ENCODE data around the gene GASK1A.

The GASK1A gene

DNA sequence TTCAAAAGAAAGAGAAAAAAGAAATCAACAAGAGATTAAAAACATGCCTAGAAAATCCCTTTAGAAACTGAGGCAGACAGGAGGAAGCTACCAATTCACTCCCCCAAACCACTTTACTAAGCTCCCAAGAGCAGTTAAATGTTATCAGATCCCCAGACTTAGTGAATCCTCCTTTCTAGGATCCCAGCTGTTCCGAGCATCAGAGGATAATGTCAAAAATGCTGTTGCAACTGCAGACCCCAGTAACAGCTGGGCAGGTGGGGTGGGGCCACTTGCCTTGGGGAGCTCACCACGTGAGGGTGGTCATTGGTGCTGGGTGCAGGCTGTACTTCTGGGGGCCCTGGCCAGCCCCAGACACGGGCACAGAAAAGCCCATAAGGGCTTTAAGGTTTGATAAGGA is 117.7 kb downstream of the GASK1A start:
- Mint-ChIP-seq H3K9me3 (no peaks in the 10 kb centered on the region), H3K27me3 (no peaks in the 10 kb centered on the region), H3K27ac (no peak overlapping the region), H3K4me1 (peaks cover 7% of the 10 kb centered on the region), H3K36me3 (no peaks in the 10 kb centered on the region), H3K4me3 (no peak overlapping the region)
- no peak for DNase-seq
- CTCF ChIA-PET, result interaction anchor here (0.9 to 1.8 kb wide), 2 partner anchors 8 to 25 kb away, joined by 4 to 6 read pairs; partner anchors contain the start of gene POMGNT2

DNA sequence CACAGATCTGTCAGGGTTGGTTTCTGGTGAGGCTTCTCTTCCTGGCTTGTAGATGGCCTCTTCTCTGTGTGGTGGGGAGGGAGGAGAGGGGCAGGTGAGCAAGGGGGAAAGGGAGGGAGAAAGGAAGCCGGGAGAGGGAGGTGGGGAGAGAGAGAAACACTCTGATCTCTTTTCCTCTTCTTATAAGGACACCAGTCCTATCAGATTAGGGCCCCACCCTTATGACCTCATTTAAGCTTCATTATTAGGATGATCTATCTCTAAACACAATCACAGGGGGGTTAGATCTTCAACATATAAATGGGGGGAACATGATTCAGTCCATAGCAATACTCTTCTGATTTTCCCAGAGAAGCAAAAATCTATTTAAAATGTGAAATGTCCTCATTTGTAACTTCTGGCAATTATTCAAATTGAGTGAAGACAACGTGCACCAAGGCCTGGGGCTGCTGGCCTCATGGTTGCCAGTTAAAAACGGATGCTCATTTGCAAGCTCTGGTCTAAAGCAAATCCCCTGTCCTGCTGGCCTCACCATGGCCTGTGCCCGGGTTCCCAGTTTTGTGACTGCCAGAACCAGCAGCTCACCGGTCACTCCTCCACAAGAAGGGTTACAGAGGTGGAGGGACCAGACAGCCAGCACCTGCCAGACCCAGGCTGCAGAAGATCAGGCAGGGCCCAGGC is 118.4 kb downstream of the GASK1A start:
- H3K4me1 Mint-ChIP-seq, result peaks cover 7% of the 10 kb centered on the region
- H3K27me3 Mint-ChIP-seq, result no peaks in the 10 kb centered on the region
- no peak overlapping the region for H3K4me3 Mint-ChIP-seq
- H3K27ac Mint-ChIP-seq, result no peak overlapping the region
- no peaks in the 10 kb centered on the region for H3K36me3 Mint-ChIP-seq
- H3K9me3 Mint-ChIP-seq, result no peaks in the 10 kb centered on the region
- no peak for DNase-seq
- CTCF ChIA-PET, result interaction anchor here (1.8 kb wide), 1 partner anchor 8 kb away, joined by 6 read pairs; the partner anchor contains the start of gene POMGNT2

DNA sequence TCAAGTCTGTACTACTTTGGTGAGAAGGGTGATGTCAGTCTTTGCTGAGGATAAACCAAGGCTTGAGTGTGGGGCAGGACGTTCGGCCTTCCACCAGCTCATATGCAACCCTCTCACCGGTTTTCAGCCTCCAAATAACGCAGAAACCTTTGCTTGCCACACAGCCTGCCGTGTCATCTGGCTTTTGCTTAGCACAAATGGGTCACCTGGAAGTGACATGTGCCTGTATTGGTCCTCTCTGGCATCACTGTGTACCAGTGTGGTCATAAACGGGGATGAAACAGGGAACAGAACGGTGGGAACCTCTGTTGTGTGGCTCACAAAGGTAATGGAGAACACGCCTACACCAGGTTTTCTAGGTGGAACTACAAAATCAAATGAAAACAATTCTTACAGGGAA is 119.7 kb downstream of the GASK1A start:
- CTCF ChIA-PET, result interaction anchor here (0.5 kb wide), 1 partner anchor 320 kb away, joined by 4 read pairs; no protein-coding TSS in a partner anchor
- no peak overlapping the region for H3K27ac Mint-ChIP-seq
- H3K27me3 Mint-ChIP-seq, result no peaks in the 10 kb centered on the region

DNA sequence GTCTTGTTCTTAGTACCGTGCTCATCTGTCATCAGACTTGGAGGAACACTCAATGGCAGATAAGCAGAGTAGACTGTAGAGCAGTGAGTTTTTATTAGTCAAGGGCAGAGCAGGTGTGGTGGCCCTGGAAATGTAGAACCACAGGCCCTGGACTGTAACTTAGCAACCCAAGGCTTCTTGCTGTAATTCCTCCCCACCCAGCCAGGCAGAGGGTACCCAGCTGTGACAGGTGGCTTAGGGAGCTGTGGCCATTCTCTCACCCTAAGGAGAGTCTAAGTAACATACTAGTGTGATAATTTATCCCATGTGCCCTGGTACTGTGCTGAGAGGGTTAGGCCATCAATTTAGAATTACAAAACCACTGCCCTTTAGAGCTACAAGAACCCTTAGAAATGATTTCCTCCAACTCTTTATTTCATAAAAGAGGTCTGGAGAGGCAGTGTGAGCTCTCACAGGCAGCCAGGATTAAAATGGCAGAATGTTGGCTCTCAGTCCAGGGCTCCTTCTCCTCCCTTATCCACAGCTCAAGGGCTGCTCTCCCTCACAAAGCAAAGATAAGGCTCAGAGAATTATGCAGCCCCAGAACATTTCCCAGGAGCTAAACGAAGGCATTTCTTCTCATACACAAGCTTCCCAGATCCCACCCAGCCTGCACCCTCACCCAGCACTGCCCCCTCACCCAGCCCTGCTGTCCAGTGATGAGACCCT is 123.8 kb downstream of the GASK1A start:
- Mint-ChIP-seq H3K27ac (no peak overlapping the region), H3K9me3 (no peaks in the 10 kb centered on the region), H3K36me3 (no peaks in the 10 kb centered on the region), H3K4me3 (no peak overlapping the region), H3K27me3 (no peaks in the 10 kb centered on the region), H3K4me1 (peaks cover 18% of the 10 kb centered on the region)
- CTCF ChIA-PET, result no interaction called here
- no peak for DNase-seq

More for the DNA sequence above, 119.7 kb downstream of the GASK1A start:
- H3K4me3 Mint-ChIP-seq, result no peak overlapping the region
- H3K9me3 Mint-ChIP-seq, result no peaks in the 10 kb centered on the region
- no peak for DNase-seq
- no peaks in the 10 kb centered on the region for H3K36me3 Mint-ChIP-seq
- H3K4me1 Mint-ChIP-seq, result peaks cover 7% of the 10 kb centered on the region

DNA sequence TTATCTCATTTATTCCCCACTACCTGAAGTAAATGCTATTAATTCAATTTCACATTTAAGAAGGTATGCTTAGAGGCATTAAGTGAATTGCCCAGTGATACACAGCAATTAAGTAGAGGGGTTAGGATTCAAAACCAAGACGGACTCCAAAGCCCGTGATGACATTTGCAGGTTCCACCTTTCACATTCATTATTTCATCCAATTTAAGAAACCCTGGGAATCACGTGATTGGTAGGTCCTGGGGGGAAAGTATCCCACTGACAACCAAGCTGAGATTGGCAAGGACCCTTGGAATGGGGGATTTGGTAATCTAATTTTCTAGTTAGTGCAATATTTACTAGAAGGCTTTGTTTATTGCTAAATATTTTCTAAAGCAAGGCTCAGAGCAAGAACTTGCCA is 124.9 kb downstream of the GASK1A start:
- no peak for DNase-seq
- H3K4me3 Mint-ChIP-seq, result peak overlapping the region; percentile 71
- peaks cover 18% of the 10 kb centered on the region for H3K4me1 Mint-ChIP-seq
- no peak overlapping the region for H3K27ac Mint-ChIP-seq
- no peaks in the 10 kb centered on the region for H3K9me3 Mint-ChIP-seq
- H3K36me3 Mint-ChIP-seq, result no peaks in the 10 kb centered on the region
- H3K27me3 Mint-ChIP-seq, result no peaks in the 10 kb centered on the region
- CTCF ChIA-PET, result interaction anchor here (1.4 to 2.0 kb wide), 2 partner anchors 7 to 16 kb away, joined by 3 to 6 read pairs; no protein-coding TSS in a partner anchor

DNA sequence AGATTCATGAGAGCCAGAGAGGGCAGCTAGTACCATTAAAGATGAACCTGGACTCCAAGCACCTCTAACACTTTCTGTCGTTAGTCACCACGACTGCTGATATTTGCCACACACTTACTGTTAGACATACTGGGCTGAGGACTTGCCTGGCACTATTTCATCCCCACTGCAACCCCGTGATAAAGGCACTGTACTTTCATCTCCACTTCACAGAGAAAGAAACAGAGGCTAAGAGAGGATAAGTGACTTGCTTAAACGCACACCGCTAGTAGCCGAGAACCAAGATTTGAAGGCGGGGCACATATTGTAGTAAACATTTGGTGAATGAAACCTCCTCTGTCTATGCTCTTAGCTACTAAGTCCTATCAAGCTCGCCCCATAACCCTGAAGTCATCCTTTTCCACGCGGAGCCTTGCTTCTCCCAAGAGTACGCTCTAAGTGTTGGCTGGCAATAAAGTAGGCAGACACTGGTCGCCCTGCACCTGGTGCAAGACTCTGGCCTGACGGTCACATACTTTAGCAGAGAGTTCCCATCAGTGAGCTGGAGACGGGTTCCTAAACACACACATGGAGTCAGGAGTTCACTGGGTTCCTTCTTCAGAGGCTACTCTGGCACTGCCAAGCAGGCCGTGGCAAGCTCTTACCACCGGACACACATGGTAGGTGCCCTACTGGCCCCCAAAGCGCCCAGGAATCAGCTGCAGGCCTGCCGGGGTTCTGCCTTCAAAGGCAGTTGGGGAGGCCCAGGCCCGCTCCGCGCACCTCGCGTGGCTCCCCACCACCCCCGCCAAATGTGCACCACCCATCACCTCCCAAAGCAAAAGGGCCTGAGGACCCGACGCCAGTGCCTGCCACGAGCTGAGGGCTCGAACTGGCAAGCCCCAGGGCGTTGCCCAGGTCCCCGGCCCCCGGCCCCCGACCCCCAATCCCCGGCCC is 125.8 kb downstream of the GASK1A start:
- H3K4me1 Mint-ChIP-seq, result peaks cover 18% of the 10 kb centered on the region
- H3K27me3 Mint-ChIP-seq, result no peaks in the 10 kb centered on the region
- no peaks in the 10 kb centered on the region for H3K9me3 Mint-ChIP-seq
- CTCF ChIA-PET, result interaction anchor here (1.4 to 2.0 kb wide), 3 partner anchors 8 to 398 kb away, joined by 3 to 6 read pairs (median 4); no protein-coding TSS in a partner anchor
- H3K27ac Mint-ChIP-seq, result no peak overlapping the region
- H3K36me3 Mint-ChIP-seq, result no peaks in the 10 kb centered on the region
- peak overlapping the region; percentile 71 for H3K4me3 Mint-ChIP-seq
- no peak for DNase-seq

DNA sequence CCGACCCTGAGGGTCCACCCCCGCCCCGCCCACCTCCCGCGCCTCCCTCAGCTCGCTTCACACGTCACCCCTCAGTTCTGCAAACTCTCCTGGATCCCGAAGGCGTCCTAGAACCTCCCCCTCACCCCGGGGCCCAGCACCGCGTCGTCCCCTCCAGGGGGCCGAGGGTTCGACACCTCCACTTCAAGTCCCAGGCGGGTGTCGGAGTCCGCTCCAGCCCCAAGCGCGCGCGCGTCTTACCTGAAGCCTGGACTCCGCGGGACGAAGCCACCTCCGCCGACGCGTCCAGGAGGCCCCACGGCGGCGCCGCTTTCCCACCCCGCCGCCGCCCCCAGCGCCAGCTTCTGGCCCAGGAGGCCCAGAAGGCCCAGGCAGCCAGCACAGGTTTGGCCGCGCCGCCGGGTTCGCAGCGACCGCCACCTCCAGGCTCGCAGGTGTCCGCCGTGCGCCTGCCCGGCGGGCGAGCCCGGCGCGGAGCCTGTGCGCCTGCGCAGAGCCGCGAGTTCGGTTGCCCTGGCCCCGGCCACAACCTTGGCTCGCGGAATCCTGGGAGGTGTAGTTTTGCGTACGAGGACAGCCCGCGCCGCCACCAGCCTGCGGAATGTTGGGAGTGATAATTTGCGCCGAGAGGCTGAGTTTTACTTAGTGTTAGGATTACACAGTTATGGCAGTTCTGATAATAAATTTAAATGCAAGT is 126.6 kb downstream of the GASK1A start, which contains the start of gene POMGNT2:
POMGNT2 (minus strand) TSS at position 484 of the 697 bp plus-strand sequence. CDS start 24,648 bp downstream, outside the sequence.
- Mint-ChIP-seq H3K27ac (no peak within 1 kb of the TSS), H3K9me3 (no peaks in the 10 kb centered on the region), H3K36me3 (peaks cover 1% of the 10 kb centered on the region), H3K4me3 (peak within 1 kb of the TSS; percentile 71), H3K27me3 (no peaks in the 10 kb centered on the region), H3K4me1 (peaks cover 18% of the 10 kb centered on the region)
- DNase-seq, result peak; percentile 92
- CTCF ChIA-PET, result interaction anchor here (1.5 to 2.0 kb wide), 2 partner anchors 9 to 397 kb away, joined by 4 to 6 read pairs; no protein-coding TSS in a partner anchor

DNA sequence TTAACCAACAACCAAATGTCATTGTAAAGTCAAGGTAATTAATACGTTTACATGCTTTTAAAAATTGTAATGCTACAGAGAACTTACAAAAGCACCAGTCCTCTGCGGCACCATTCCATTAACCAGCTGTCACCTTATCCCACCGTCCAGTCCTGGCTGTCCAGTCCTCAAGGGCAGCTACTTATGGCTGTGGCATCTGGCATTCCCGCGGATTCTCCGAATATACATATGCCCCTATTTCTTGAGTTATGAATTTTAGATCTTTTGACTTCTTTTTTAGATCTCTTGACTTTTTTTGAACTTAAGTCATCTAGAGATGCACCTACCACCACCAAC is 127.2 kb downstream of the GASK1A start:
- no peak for DNase-seq
- Mint-ChIP-seq H3K27me3 (no peaks in the 10 kb centered on the region), H3K36me3 (peaks cover 1% of the 10 kb centered on the region), H3K4me3 (peak overlapping the region; percentile 68), H3K9me3 (no peaks in the 10 kb centered on the region), H3K4me1 (peaks cover 18% of the 10 kb centered on the region), H3K27ac (no peak overlapping the region)
- CTCF ChIA-PET, result no interaction called here

Measured in activated naive CD4-positive, alpha-beta T cell treated with anti-CD3 and anti-CD28 coated beads, Interleukin-2, amount 10 ng/mL, durations not matched to agents 7 days and 5 days (primary cell).